HCT116 (cell line): Measurements from ENCODE around the gene PDE4D.

ENCODE experiments used
- CTCF ChIP-seq, 3 experiments: fragments of 200-600 bp in 1 of 3; sonication (generic) in 1 of 3; IDR thresholded peaks in 2 of 3; conservative IDR thresholded peaks in 1 of 3; 2 replicates each; pipeline ENCODE4 v1.5.1; 2012 to 2017; ENCODE audit warnings: low read depth in 2 of 3, low read length in 2 of 3, antibody characterized with exemption in 1 of 3, borderline replicate concordance in 1 of 3, control low read depth in 1 of 3, mild to moderate bottlenecking in 1 of 3, mixed read lengths in 1 of 3, mixed run types in 1 of 3, moderate library complexity in 1 of 3; ENCODE audit not compliant: insufficient read depth in 1 of 3
- EZH2 ChIP-seq: fragments of 200-600 bp; sonication (generic); IDR thresholded peaks from 2 replicates; pipeline ENCODE4 v1.6.1; 2017; ENCODE audit warnings: antibody characterized with exemption, mixed run types
- POLR2A ChIP-seq: IDR thresholded peaks from 2 replicates; pipeline ENCODE4 v1.7.0; 2011; ENCODE audit warnings: borderline replicate concordance; ENCODE audit not compliant: insufficient read depth, insufficient read length; ENCODE audit errors: extremely low read depth
- POLR2AphosphoS5 ChIP-seq: IDR thresholded peaks from 2 replicates; pipeline ENCODE4 v1.6.1; 2011; ENCODE audit warnings: mild to moderate bottlenecking, low read depth, low read length, moderate library complexity
- REST ChIP-seq: IDR thresholded peaks from 2 replicates; pipeline ENCODE4 v1.6.1; 2012; ENCODE audit warnings: low read depth
- TCF7L2 ChIP-seq: IDR thresholded peaks from 2 replicates; pipeline ENCODE4 v1.7.0; 2011; ENCODE audit warnings: borderline replicate concordance, inconsistent platforms; ENCODE audit not compliant: insufficient read depth, insufficient read length; ENCODE audit errors: extremely low read depth
- ZNF274 ChIP-seq: fragments of 200-500 bp; sonication (Bioruptor generic); IDR thresholded peaks from 2 replicates; pipeline ENCODE4 v1.6.1; 2014; ENCODE audit warnings: mild to moderate bottlenecking, low read depth, low read length, inconsistent platforms

GRCh38 chr5:59212596-59212995 lies 680.9 kb downstream of the PDE4D start:
- TF ChIP-seq CTCF (IDR thresholded peaks at IDR 0.05 in 2 of 3, conservative IDR thresholded peaks at IDR 0.05 in 1 of 3; ENCODE audit: borderline replicate concordance in 1 of 3, insufficient read depth in 1 of 3, low read depth in 2 of 3, low read length in 2 of 3) (no peak), POLR2AphosphoS5 (no peak), EZH2 (no peak), TCF7L2 (no peak), POLR2A (no peak), ZNF274 (no peak), REST (no peak)
